ENCODE results near the gene CARD10. TPM values are rescaled to one million over a fixed set of nuclear protein-coding genes. Genes with fewer than 3 reads are reported as not detected.

Gene CARD10
- polyA plus RNA-seq, 1 experiment, result 5.8 TPM

GRCh38 chr22:37566329-37566837 lies 47.2 kb upstream of the CARD10 start:
- TF ChIP-seq CTCF (IDR thresholded peaks at IDR 0.05; ENCODE audit: low read depth, low read length), result no peak
- Histone ChIP-seq H3K4me3 (ENCODE audit: low read depth, low read length) (no peak overlapping the region), H3K27ac (ENCODE audit: low read depth, low read length) (no peak overlapping the region), H3K27me3 (ENCODE audit: control insufficient read depth, insufficient read depth, low read length) (no peaks in the 10 kb centered on the region), H3K9me3 (ENCODE audit: control insufficient read depth, insufficient read depth, low read length) (no peaks in the 10 kb centered on the region; the same call in 1 of the 2 replicates)
- DNase-seq (ENCODE audit: low read depth, low spot score), result no peak
- ChIA-PET POLR2A (no interaction called here), CTCF (interaction anchor here (1.1 to 12.0 kb wide), 6 partner anchors 9 to 47 kb away, joined by 3 to 375 read pairs (median 6); no protein-coding TSS in a partner anchor)

- ChIA-PET CTCF (interaction anchor here (0.9 to 12.0 kb wide), 4 partner anchors 9 to 41 kb away, joined by 4 to 375 read pairs (median 35); no protein-coding TSS in a partner anchor), POLR2A (no interaction called here)
- Histone ChIP-seq H3K27ac (ENCODE audit: low read depth, low read length) (no peak overlapping the region), H3K4me3 (ENCODE audit: low read depth, low read length) (no peak overlapping the region), H3K9me3 (ENCODE audit: control insufficient read depth, insufficient read depth, low read length) (no peaks in the 10 kb centered on the region; the same call in 1 of the 2 replicates), H3K27me3 (ENCODE audit: control insufficient read depth, insufficient read depth, low read length) (no peaks in the 10 kb centered on the region)
- no peak for TF ChIP-seq CTCF (IDR thresholded peaks at IDR 0.05; ENCODE audit: low read depth, low read length)
- no peak for DNase-seq (ENCODE audit: low read depth, low spot score)
These were observed 46.6 kb upstream of the CARD10 start for GRCh38 chr22:37565830-37566229.

GRCh38 chr22:37564111-37564711 lies 45.0 kb upstream of the CARD10 start:
- H3K4me3 ChIP-seq (ENCODE audit: low read depth, low read length), result peak overlapping the region; percentile 49
- POLR2A ChIA-PET, result interaction anchor here (0.6 to 2.8 kb wide), 4 partner anchors 13 to 27 kb away, joined by 3 to 12 read pairs (median 8); partner anchors contain the start of gene LGALS2

GRCh38 chr22:37563153-37564081 lies 44.2 kb upstream of the CARD10 start:
- Histone ChIP-seq H3K4me3 (ENCODE audit: low read depth, low read length) (peak overlapping the region; percentile 49), H3K27me3 (ENCODE audit: control insufficient read depth, insufficient read depth, low read length) (no peaks in the 10 kb centered on the region), H3K27ac (ENCODE audit: low read depth, low read length) (peak overlapping the region; percentile 92), H3K9me3 (ENCODE audit: control insufficient read depth, insufficient read depth, low read length) (no peaks in the 10 kb centered on the region; the same call in 1 of the 2 replicates)
- ChIA-PET CTCF (interaction anchor here (0.6 to 12.0 kb wide), 8 partner anchors 12 to 247 kb away, joined by 3 to 375 read pairs (median 4); no protein-coding TSS in a partner anchor), POLR2A (interaction anchor here (0.6 to 2.8 kb wide), 11 partner anchors 12 to 112 kb away, joined by 3 to 17 read pairs (median 6); partner anchors contain the start of genes LGALS1 and LGALS2)
- DNase-seq (ENCODE audit: low read depth, low spot score), result peak; percentile 85
- TF ChIP-seq CTCF (IDR thresholded peaks at IDR 0.05; ENCODE audit: low read depth, low read length), result no peak

More at GRCh38 chr22:37564111-37564711, 45.0 kb upstream of the CARD10 start:
- Histone ChIP-seq H3K9me3 (ENCODE audit: control insufficient read depth, insufficient read depth, low read length) (no peaks in the 10 kb centered on the region; the same call in 1 of the 2 replicates), H3K27me3 (ENCODE audit: control insufficient read depth, insufficient read depth, low read length) (no peaks in the 10 kb centered on the region), H3K27ac (ENCODE audit: low read depth, low read length) (peak overlapping the region; percentile 92)
- DNase-seq (ENCODE audit: low read depth, low spot score), result no peak
- no peak for TF ChIP-seq CTCF (IDR thresholded peaks at IDR 0.05; ENCODE audit: low read depth, low read length)
- CTCF ChIA-PET, result interaction anchor here (0.8 to 12.0 kb wide), 5 partner anchors 19 to 248 kb away, joined by 3 to 375 read pairs (median 5); no protein-coding TSS in a partner anchor

All from AG04450 (cell line).